GM18517 (cell line): ENCODE measurements around the gene IL4.
A peak's percentile ranks its signal among the peaks of the same experiment; 100 is the strongest.

Experiments
- ATAC-seq: cut with Tn5 transposase; IDR thresholded peaks from one replicate; pipeline ENCODE4 v1.9.1; 2021; ENCODE audit warnings: mild to moderate bottlenecking, moderate library complexity; ENCODE audit not compliant: unreplicated experiment

The IL4 gene

GRCh38 chr5:132669966-132670882, 3.6 kb upstream of the IL4 start:
- no peak for ATAC-seq

- no peak for ATAC-seq
Observed at GRCh38 chr5:132671000-132671399, 2.8 kb upstream of the IL4 start.

- ATAC-seq: no peak
Observed at GRCh38 chr5:132673488-132673887, 301 bp upstream of the IL4 start.

GRCh38 chr5:132674671-132675506, 1.1 kb downstream of the IL4 start:
- ATAC-seq: peak; percentile 80

GRCh38 chr5:132675936-132676689, 2.3 kb downstream of the IL4 start:
- ATAC-seq: no peak

GRCh38 chr5:132677191-132677590, 3.4 kb downstream of the IL4 start:
- ATAC-seq: no peak

- ATAC-seq: no peak
Observed at GRCh38 chr5:132677682-132678400, 4.1 kb downstream of the IL4 start.

- no peak for ATAC-seq
Observed at GRCh38 chr5:132678735-132679134, 4.9 kb downstream of the IL4 start.

- no peak for ATAC-seq
Observed at GRCh38 chr5:132679166-132679565, 5.4 kb downstream of the IL4 start.

- ATAC-seq: no peak
Observed at GRCh38 chr5:132679717-132680380, 6.1 kb downstream of the IL4 start.

GRCh38 chr5:132680780-132681475, 7.1 kb downstream of the IL4 start:
- no peak for ATAC-seq

GRCh38 chr5:132681476-132681831, 7.7 kb downstream of the IL4 start:
- ATAC-seq: no peak

- ATAC-seq: no peak
Observed at GRCh38 chr5:132681983-132682382, 8.2 kb downstream of the IL4 start.

GRCh38 chr5:132684491-132684890, 10.7 kb downstream of the IL4 start:
- no peak for ATAC-seq

GRCh38 chr5:132684922-132685720, 11.3 kb downstream of the IL4 start:
- ATAC-seq: no peak

GRCh38 chr5:132686193-132686592, 12.4 kb downstream of the IL4 start:
- ATAC-seq: no peak

GRCh38 chr5:132687995-132688394, 14.2 kb downstream of the IL4 start:
- ATAC-seq: no peak

- peak; percentile 44 for ATAC-seq
Observed at GRCh38 chr5:132688536-132689339, 14.9 kb downstream of the IL4 start.
